WTC11 (cell line): ENCODE results near the gene ST8SIA1. TPM values are rescaled to one million over a fixed set of nuclear protein-coding genes. Genes with fewer than 3 reads are reported as not detected.

Experiments
- ATAC-seq: fragments of 200-7000 bp; cut with Tn5 transposase; 2 replicates; pipeline ENCODE4 v1.10.0; 2021; ENCODE audit warnings: mild to moderate bottlenecking, moderate library complexity
- CTCF ChIA-PET: fragments of 300-600 bp; sonication (Branson Sonifier 250); formaldehyde crosslinking; loops from one replicate; lab custom pipeline; 2021; ENCODE audit warnings: antibody characterized with exemption; lab: Charles Lee
- POLR2A ChIA-PET: fragments of 350-600 bp; sonication (Branson Sonifier 250); formaldehyde crosslinking; loops from one replicate; lab custom pipeline; 2021; ENCODE audit warnings: antibody characterized with exemption; lab: Charles Lee
- DNase-seq: peaks from one replicate; pipeline ENCODE4 v3.0.0; 2021; ENCODE audit warnings: low spot score
- H3K27ac Mint-ChIP-seq: 2 replicates; pipeline ENCODE4 v1.8.0; 2021; ENCODE audit warnings: mixed read lengths
- H3K27me3 Mint-ChIP-seq: 2 replicates; pipeline ENCODE4 v1.8.0; 2021; ENCODE audit warnings: low read depth, mild to moderate bottlenecking, moderate library complexity, mixed read lengths
- H3K36me3 Mint-ChIP-seq: 2 replicates; pipeline ENCODE4 v1.8.0; 2021; ENCODE audit warnings: mixed read lengths
- H3K4me1 Mint-ChIP-seq: 2 replicates; pipeline ENCODE4 v1.8.0; 2022; ENCODE audit warnings: mixed read lengths
- H3K4me3 Mint-ChIP-seq: 2 replicates; pipeline ENCODE4 v1.8.0; 2021; ENCODE audit warnings: mild to moderate bottlenecking, moderate library complexity, mixed read lengths
- H3K9me3 Mint-ChIP-seq: 2 replicates; pipeline ENCODE4 v1.8.0; 2021; ENCODE audit warnings: mixed read lengths
- AR ChIP-seq: fragments of 250-450 bp; sonication (Bioruptor Pico); IDR thresholded peaks from 2 replicates; pipeline ENCODE4 v1.9.0; 2021; ENCODE audit warnings: mild to moderate bottlenecking
- ATF3 ChIP-seq: sonication (generic); formaldehyde crosslinking; conservative IDR thresholded peaks from 2 replicates; pipeline ENCODE4 v1.8.1; 2022; ENCODE audit warnings: mild to moderate bottlenecking, missing genetic modification reagents
- CBFB ChIP-seq: sonication (generic); formaldehyde crosslinking; IDR thresholded peaks from 2 replicates; pipeline ENCODE4 v1.8.1; 2022; ENCODE audit warnings: mild to moderate bottlenecking, low read depth, missing genetic modification reagents
- ELF4 ChIP-seq: sonication (generic); formaldehyde crosslinking; IDR thresholded peaks from 2 replicates; pipeline ENCODE4 v1.8.1; 2022; ENCODE audit warnings: low read depth, mild to moderate bottlenecking, moderate library complexity, missing genetic modification reagents
- HMGA2 ChIP-seq: fragments of 250-450 bp; sonication (Bioruptor Pico); IDR thresholded peaks from 2 replicates; pipeline ENCODE4 v1.4.0; 2021; ENCODE audit warnings: mild to moderate bottlenecking, moderate library complexity
- IRF2 ChIP-seq: sonication (generic); formaldehyde crosslinking; IDR thresholded peaks from 2 replicates; pipeline ENCODE4 v1.8.0; 2022; ENCODE audit warnings: low read depth, missing genetic modification reagents, borderline replicate concordance
- MXD4 ChIP-seq: fragments of 250-450 bp; sonication (Bioruptor Pico); IDR thresholded peaks from 2 replicates; pipeline ENCODE4 v1.8.0; 2021; ENCODE audit warnings: mild to moderate bottlenecking, moderate library complexity, borderline replicate concordance
- NFATC4 ChIP-seq: fragments of 250-450 bp; sonication (Bioruptor Pico); IDR thresholded peaks from 2 replicates; pipeline ENCODE4 v1.9.0; 2021; ENCODE audit warnings: mild to moderate bottlenecking
- NFE2L1 ChIP-seq: sonication (generic); formaldehyde crosslinking; IDR thresholded peaks from 2 replicates; pipeline ENCODE4 v1.8.1; 2023; ENCODE audit warnings: missing genetic modification reagents
- RELA ChIP-seq: sonication (generic); formaldehyde crosslinking; IDR thresholded peaks from 2 replicates; pipeline ENCODE4 v1.8.1; 2022; ENCODE audit warnings: missing genetic modification reagents, mild to moderate bottlenecking, borderline replicate concordance
- SMAD3 ChIP-seq: sonication (generic); formaldehyde crosslinking; IDR thresholded peaks from 2 replicates; pipeline ENCODE4 v1.8.0; 2022; ENCODE audit warnings: missing genetic modification reagents, mild to moderate bottlenecking, borderline replicate concordance
- SP1 ChIP-seq: sonication (generic); formaldehyde crosslinking; conservative IDR thresholded peaks from 2 replicates; pipeline ENCODE4 v1.8.1; 2022; ENCODE audit warnings: missing genetic modification reagents
- STAT6 ChIP-seq: sonication (generic); formaldehyde crosslinking; conservative IDR thresholded peaks from 2 replicates; pipeline ENCODE4 v1.8.1; 2023; ENCODE audit warnings: mild to moderate bottlenecking, low read depth, missing genetic modification reagents, moderate library complexity
- USF1 ChIP-seq: sonication (generic); formaldehyde crosslinking; IDR thresholded peaks from 2 replicates; pipeline ENCODE4 v1.8.0; 2022; ENCODE audit warnings: mild to moderate bottlenecking, missing genetic modification reagents
- ZMAT4 ChIP-seq: fragments of 250-450 bp; sonication (Bioruptor Pico); IDR thresholded peaks from 2 replicates; pipeline ENCODE4 v1.9.0; 2021; ENCODE audit warnings: mild to moderate bottlenecking
- ZNF219 ChIP-seq: sonication (generic); formaldehyde crosslinking; IDR thresholded peaks from 2 replicates; pipeline ENCODE4 v1.8.0; 2023; ENCODE audit warnings: missing genetic modification reagents, mild to moderate bottlenecking, borderline replicate concordance
- ZNF232 ChIP-seq: sonication (generic); formaldehyde crosslinking; IDR thresholded peaks from 2 replicates; pipeline ENCODE4 v1.8.0; 2022; ENCODE audit warnings: mild to moderate bottlenecking, missing genetic modification reagents
- ZNF263 ChIP-seq: sonication (generic); formaldehyde crosslinking; IDR thresholded peaks from 2 replicates; pipeline ENCODE4 v1.8.1; 2022; ENCODE audit warnings: low read depth, mild to moderate bottlenecking, moderate library complexity, missing genetic modification reagents
- ZNF396 ChIP-seq: fragments of 250-450 bp; sonication (Bioruptor Pico); IDR thresholded peaks from 2 replicates; pipeline ENCODE4 v1.8.0; 2021; ENCODE audit warnings: mild to moderate bottlenecking, moderate library complexity, borderline replicate concordance
- ZNF512 ChIP-seq: sonication (generic); formaldehyde crosslinking; IDR thresholded peaks from 2 replicates; pipeline ENCODE4 v1.8.1; 2022; ENCODE audit warnings: missing genetic modification reagents, borderline replicate concordance
- total RNA-seq: library from RNA; stranded (reverse); gene quantifications from 3 replicates; pipeline ENCODE4 v1.2.3, GENCODE V29; 2021

ST8SIA1 gene
- total RNA-seq, 1 experiment from 2014 or later: 2.3 TPM

GRCh38 chr12:22333186-22333712 is 1.3 kb downstream of the ST8SIA1 start:
- no peak for DNase-seq
- CTCF ChIA-PET: no interaction called here
- H3K27me3 Mint-ChIP-seq: peaks cover 49% of the 10 kb centered on the region
- TF ChIP-seq IRF2 (no peak), ZNF219 (no peak), MXD4 (CRISPR knock-in tag) (no peak), ZNF396 (no peak), STAT6 (no peak), SP1 (CRISPR knock-in tag) (no peak), ELF4 (CRISPR knock-in tag) (no peak), USF1 (CRISPR knock-in tag) (no peak), AR (CRISPR knock-in tag) (no peak), SMAD3 (CRISPR knock-in tag) (no peak), NFATC4 (CRISPR knock-in tag) (no peak), HMGA2 (no peak), ZNF263 (CRISPR knock-in tag) (no peak), RELA (CRISPR knock-in tag) (no peak), CBFB (CRISPR knock-in tag) (no peak), NFE2L1 (no peak), ZNF512 (CRISPR knock-in tag) (no peak), ZNF232 (no peak), ATF3 (CRISPR knock-in tag) (no peak), ZMAT4 (no peak)
- no peak for ATAC-seq
- no peaks in the 10 kb centered on the region for H3K9me3 Mint-ChIP-seq
- POLR2A ChIA-PET: no interaction called here
- peaks cover 28% of the 10 kb centered on the region for H3K4me1 Mint-ChIP-seq
- H3K4me3 Mint-ChIP-seq: peak overlapping the region; percentile 83
- H3K36me3 Mint-ChIP-seq: no peaks in the 10 kb centered on the region
- H3K27ac Mint-ChIP-seq: no peak overlapping the region
